ENCODE measurements around the gene SPSB1. TPM values are rescaled to one million over a fixed set of nuclear protein-coding genes. Genes with fewer than 3 reads are reported as not detected.

The SPSB1 gene
- total RNA-seq, 1 donor from 2014 or later = 8.9 TPM

DNA sequence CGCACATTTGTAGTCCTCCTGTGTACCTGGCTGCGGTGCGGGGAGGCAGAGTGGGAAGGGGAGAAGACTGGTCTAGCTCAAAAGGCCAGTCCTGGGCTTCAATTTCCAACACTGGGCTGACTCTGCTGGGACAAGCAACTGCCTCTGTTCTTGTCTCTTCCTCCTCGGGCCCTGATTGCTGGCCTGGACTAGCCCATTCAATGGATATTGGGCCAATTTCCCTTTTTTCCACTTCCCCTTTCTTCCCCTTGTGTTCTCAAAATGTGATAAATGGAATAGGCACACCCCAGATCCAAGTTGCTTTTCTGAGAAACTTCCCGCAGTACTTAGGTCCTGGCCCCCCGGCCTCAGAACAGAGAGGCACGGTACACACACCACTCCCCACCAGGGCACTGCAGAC lies 48.2 kb downstream of the SPSB1 start:
- Mint-ChIP-seq H3K4me3 (no peak overlapping the region), H3K9me3 (no peaks in the 10 kb centered on the region), H3K27ac (no peak overlapping the region), H3K36me3 (ENCODE audit: low read depth) (peaks cover 5% of the 10 kb centered on the region), H3K27me3 (ENCODE audit: insufficient read depth) (no peaks in the 10 kb centered on the region), H3K4me1 (ENCODE audit: low read depth) (no peaks in the 10 kb centered on the region)
- no peak for DNase-seq (ENCODE audit: low spot score)
- intact Hi-C loops (cut with micrococcal nuclease) = no loop called here

DNA sequence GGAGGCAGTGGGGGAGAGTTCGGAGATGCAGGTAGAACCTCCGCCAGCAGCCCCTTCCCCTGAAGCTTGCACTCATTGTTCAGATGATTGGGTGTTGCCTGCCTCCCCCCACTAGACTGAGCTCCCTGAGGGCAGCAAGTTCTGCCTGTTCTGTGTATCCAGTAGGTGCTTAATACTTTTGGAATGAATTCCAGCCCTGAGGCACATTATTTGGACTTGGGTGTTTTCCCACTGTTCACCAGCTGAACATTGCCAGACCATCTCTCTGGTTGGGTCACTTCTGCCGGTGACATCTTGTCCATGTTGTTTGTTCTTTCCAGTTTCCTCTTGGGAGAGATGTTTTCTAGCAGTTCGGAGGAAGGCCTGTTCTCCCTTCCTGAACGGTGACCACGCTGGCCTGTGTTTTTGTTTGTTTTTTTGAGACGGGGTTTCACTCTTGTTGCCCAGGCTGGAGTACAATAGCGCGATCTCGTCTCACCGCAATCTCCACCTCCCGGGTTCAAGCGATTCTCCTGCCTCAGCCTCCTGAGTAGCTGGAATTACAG lies 48.7 kb downstream of the SPSB1 start:
- peaks cover 5% of the 10 kb centered on the region for H3K36me3 Mint-ChIP-seq (ENCODE audit: low read depth)
- H3K9me3 Mint-ChIP-seq = no peaks in the 10 kb centered on the region
- H3K4me3 Mint-ChIP-seq = no peak overlapping the region
- H3K27me3 Mint-ChIP-seq (ENCODE audit: insufficient read depth) = no peaks in the 10 kb centered on the region
- no peaks in the 10 kb centered on the region for H3K4me1 Mint-ChIP-seq (ENCODE audit: low read depth)
- no peak overlapping the region for H3K27ac Mint-ChIP-seq
- no peak for DNase-seq (ENCODE audit: low spot score)
- intact Hi-C loops (cut with micrococcal nuclease) = no loop called here

DNA sequence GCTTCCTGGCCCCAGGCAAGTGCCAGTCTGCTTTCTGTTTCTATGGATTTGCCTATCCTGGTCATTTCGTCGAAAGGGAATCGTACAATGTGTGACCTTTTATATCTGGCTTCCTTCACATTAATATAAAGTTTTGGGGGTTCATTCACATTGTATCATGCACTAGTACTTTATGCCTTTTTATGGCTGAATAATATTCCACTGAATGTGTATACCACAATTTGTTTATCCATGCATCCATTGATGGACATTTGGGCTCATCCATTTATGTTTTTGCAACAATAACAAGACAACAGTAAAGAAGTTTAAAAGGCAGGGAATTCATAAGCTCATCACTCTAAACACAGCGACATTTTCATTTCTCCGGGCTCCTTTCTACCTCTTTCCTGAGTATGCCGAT lies 50.6 kb downstream of the SPSB1 start:
- H3K4me3 Mint-ChIP-seq = no peak overlapping the region
- intact Hi-C loops (cut with micrococcal nuclease) = no loop called here
- no peaks in the 10 kb centered on the region for H3K4me1 Mint-ChIP-seq (ENCODE audit: low read depth)
- H3K36me3 Mint-ChIP-seq (ENCODE audit: low read depth) = peaks cover 5% of the 10 kb centered on the region
- no peaks in the 10 kb centered on the region for H3K9me3 Mint-ChIP-seq
- DNase-seq (ENCODE audit: low spot score) = no peak
- no peaks in the 10 kb centered on the region for H3K27me3 Mint-ChIP-seq (ENCODE audit: insufficient read depth)
- no peak overlapping the region for H3K27ac Mint-ChIP-seq

DNA sequence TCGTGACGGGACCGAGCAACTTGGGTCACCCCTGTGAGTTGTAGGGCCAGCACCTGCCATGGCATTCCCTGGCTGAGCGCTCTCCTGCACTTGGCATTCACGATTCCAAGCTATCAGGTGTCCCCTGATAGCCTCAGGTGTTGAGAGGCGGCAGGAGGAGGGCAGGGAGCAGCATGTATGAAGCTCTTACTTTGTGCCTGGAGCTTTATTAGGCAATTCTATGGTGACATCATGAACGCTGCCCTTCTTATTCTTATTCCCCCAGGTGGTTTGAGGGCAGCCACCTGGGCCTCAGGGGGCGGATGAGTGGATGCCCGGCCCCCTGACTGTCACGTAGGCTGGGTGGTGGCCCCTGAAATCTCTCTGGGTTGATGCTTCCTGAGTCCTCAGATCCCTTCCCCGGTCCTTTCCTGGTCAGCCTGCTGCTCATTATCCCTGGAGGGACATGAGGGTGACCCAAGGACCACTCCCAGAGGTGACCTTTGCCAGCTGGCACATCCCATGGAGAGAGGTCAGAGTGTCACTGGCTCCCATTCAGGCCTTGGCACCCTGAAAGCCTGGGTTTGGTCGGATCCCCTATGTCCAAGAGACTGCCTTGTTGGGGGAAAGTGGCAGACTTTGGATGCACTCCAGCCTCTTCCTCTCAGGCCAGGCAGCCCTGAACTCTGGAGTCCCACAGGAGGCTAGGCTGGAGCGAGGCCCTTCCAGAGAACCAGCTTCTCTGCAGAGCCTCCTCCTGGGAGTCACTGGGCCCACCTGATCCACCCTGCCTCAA lies 51.9 kb downstream of the SPSB1 start:
- no peaks in the 10 kb centered on the region for H3K9me3 Mint-ChIP-seq
- no peaks in the 10 kb centered on the region for H3K4me1 Mint-ChIP-seq (ENCODE audit: low read depth)
- no peaks in the 10 kb centered on the region for H3K27me3 Mint-ChIP-seq (ENCODE audit: insufficient read depth)
- no peak overlapping the region for H3K4me3 Mint-ChIP-seq
- intact Hi-C loops (cut with micrococcal nuclease) = no loop called here
- peaks cover 7% of the 10 kb centered on the region for H3K36me3 Mint-ChIP-seq (ENCODE audit: low read depth)
- no peak overlapping the region for H3K27ac Mint-ChIP-seq
- no peak for DNase-seq (ENCODE audit: low spot score)

DNA sequence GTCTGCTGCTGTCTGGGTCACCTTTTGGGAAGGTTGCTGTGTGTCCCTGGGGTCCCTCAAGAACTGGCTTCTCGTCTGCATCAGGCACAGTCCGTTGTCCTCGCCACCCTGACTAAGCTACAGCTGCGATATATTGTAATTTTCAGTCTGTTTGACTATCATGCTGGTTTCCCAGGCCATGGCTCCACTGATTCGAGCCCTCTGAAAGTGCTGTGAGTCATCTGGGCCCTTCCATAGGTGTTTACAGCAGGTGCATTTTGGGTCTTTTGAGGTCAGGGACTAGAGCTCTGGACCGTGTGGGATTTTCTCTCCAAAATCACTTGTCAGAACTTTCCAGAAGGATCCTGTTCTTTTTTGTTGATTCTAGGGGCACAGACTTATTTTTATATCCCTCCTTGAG lies 52.8 kb downstream of the SPSB1 start:
- Mint-ChIP-seq H3K27ac (no peak overlapping the region), H3K4me1 (ENCODE audit: low read depth) (no peaks in the 10 kb centered on the region), H3K36me3 (ENCODE audit: low read depth) (peaks cover 9% of the 10 kb centered on the region), H3K9me3 (no peaks in the 10 kb centered on the region), H3K27me3 (ENCODE audit: insufficient read depth) (no peaks in the 10 kb centered on the region), H3K4me3 (no peak overlapping the region)
- intact Hi-C loops (cut with micrococcal nuclease) = no loop called here
- DNase-seq (ENCODE audit: low spot score) = no peak

DNA sequence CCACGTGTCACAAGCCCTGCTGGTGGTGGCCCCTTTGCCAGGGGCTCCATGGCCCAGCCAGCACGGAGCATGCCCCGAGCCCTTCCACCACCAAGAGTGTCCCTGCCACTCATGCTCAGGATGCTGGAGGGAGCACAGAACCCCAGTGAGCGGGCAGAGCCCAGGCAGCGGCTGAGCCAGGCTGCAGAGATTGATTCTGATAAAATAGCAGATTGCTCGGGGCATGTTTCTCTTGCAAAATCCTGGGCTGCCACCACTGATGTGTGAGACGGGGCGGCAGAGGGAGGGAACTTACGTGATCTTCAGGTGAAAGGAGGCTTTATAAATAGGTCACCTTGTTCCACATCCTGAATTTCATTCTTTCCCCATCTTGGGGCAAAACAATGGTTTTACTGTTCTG lies 53.2 kb downstream of the SPSB1 start:
- Mint-ChIP-seq H3K9me3 (no peaks in the 10 kb centered on the region), H3K36me3 (ENCODE audit: low read depth) (peaks cover 9% of the 10 kb centered on the region), H3K4me1 (ENCODE audit: low read depth) (peaks cover under 1% of the 10 kb centered on the region), H3K4me3 (no peak overlapping the region), H3K27ac (no peak overlapping the region), H3K27me3 (ENCODE audit: insufficient read depth) (no peaks in the 10 kb centered on the region)
- intact Hi-C loops (cut with micrococcal nuclease) = no loop called here
- DNase-seq (ENCODE audit: low spot score) = no peak

DNA sequence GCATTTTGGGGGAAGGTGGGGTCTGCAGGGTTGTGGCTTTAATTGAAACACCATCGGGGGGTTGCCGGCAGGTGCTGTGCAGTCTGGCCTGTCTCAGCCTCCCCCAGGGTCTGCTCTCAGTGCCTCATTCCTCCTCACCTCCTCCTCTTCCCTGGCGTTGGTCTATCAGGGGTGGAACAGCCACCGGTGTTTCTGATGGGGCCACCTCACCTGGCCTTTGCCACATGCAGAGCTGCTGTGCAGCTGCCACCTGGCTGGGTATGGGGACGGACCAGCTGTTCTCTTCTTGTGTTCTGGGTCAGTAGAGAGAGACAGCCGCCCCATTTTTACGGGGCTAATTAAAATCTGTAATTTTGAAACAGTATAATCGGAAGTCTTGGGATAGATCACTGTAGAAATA lies 53.9 kb downstream of the SPSB1 start:
- H3K9me3 Mint-ChIP-seq = no peaks in the 10 kb centered on the region
- DNase-seq (ENCODE audit: low spot score) = no peak
- H3K36me3 Mint-ChIP-seq (ENCODE audit: low read depth) = peaks cover 9% of the 10 kb centered on the region
- intact Hi-C loops (cut with micrococcal nuclease) = no loop called here
- peaks cover 7% of the 10 kb centered on the region for H3K4me1 Mint-ChIP-seq (ENCODE audit: low read depth)
- no peak overlapping the region for H3K27ac Mint-ChIP-seq
- H3K27me3 Mint-ChIP-seq (ENCODE audit: insufficient read depth) = no peaks in the 10 kb centered on the region
- no peak overlapping the region for H3K4me3 Mint-ChIP-seq

DNA sequence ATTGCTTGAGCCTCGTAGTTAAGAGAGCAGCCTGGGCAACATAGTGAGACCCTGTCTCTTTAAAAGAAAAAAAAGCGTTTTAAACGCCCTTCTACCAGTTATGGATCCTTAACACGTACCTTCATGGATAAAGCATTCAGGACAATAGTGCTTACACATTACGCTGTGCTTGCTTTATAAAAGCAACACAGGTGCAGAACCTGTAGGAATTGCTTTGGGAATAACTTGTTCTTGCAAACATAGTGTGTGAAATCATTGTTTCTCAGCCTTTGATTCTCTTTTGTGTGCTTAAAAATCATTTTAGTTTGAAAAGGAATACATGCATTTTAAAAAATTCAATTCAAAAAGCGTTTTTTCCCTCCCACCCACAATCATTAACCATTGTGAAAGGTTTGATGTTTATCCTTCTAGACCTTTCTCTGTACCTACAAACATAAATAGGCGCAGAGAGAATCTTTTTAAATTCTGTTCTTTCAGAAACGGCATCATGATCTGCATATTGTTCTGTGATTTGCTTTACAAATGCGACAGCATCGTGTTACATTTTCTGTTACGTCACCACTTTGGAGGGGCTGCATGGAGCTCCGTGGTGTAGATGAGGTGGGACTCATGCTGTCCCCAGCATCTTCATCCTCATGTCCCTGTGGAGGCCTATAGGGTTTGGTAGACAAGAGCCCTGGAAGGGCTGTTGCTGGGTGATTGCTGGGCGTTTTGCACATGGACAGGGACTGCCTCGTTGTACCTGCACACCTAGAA lies 54.6 kb downstream of the SPSB1 start:
- intact Hi-C loops (cut with micrococcal nuclease) = no loop called here
- Mint-ChIP-seq H3K27me3 (ENCODE audit: insufficient read depth) (no peaks in the 10 kb centered on the region), H3K4me3 (no peak overlapping the region), H3K4me1 (ENCODE audit: low read depth) (peaks cover 7% of the 10 kb centered on the region), H3K9me3 (no peaks in the 10 kb centered on the region), H3K27ac (no peak overlapping the region), H3K36me3 (ENCODE audit: low read depth) (peaks cover 9% of the 10 kb centered on the region)
- no peak for DNase-seq (ENCODE audit: low spot score)

DNA sequence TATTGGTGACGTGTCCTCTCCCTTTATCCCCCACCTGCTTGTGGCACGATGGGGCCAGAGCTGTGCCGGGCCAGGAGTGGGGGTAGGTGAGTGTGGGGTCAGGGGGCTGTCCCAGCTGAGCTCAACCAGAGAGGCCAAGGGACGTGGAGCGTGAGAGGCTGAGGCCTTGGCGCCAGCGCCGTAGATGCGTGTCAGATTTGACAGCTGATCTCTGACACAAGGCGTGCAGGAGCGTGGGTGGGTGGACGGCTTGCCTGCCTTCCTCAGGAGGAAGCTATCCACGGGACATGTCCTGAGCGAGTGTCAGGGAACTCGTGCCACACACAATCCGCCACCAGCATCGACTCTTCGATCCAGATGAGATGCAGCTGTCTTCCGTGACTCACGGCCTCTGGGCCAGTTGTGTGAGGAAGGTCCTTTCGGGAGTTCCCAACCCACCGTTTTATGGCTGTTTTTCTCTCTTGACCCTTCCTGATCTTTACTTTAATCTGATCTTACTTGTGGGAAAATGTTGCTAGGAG lies 56.7 kb downstream of the SPSB1 start:
- intact Hi-C loops (cut with micrococcal nuclease) = no loop called here
- no peak overlapping the region for H3K4me3 Mint-ChIP-seq
- H3K27me3 Mint-ChIP-seq (ENCODE audit: insufficient read depth) = no peaks in the 10 kb centered on the region
- no peaks in the 10 kb centered on the region for H3K9me3 Mint-ChIP-seq
- H3K27ac Mint-ChIP-seq = no peak overlapping the region
- peaks cover 3% of the 10 kb centered on the region for H3K36me3 Mint-ChIP-seq (ENCODE audit: low read depth)
- no peak for DNase-seq (ENCODE audit: low spot score)
- peaks cover 7% of the 10 kb centered on the region for H3K4me1 Mint-ChIP-seq (ENCODE audit: low read depth)

DNA sequence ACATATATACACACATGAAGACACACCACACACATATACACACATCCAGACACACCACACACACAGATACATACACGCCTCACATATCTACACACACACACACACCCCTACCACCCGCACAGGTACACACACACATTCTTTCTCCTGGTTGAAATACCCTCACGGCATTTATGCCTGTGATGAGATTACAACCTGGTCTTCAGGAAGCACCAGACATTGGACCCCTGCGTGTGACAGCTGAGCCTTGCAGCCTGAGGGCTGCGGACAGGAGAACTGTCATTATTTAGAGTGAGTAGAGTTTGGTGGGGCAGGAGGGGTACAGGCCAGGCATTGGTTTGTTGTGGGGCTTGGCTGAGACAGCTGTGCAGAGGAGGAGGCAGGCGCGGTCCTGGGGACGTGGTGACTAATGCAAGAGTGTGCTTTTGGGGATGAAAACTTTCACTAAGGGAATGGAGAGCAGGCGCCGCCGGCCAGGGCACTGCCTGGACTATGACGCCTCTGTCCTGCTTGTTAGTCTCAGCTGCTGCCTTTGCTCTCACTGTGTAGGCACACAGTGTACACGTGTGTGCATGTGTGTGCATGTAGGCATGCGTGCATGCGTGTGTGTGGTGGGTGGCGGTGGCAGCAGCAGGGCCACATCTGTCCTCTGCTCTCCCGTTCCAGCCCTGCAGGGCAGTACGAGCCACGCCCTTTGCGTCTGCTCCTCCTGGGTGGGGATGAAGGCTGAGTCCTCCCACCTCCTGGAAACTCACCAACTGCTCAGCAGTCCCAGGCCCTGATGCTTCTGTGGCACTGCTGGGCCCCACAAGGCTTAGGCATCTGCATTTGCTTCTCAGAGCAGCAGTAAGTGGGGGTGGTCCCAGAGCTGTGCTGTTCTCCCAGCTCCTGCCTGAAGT lies 57.6 kb downstream of the SPSB1 start:
- Mint-ChIP-seq H3K4me1 (ENCODE audit: low read depth) (peaks cover 7% of the 10 kb centered on the region), H3K9me3 (no peaks in the 10 kb centered on the region), H3K4me3 (no peak overlapping the region), H3K36me3 (ENCODE audit: low read depth) (peaks cover 3% of the 10 kb centered on the region), H3K27ac (no peak overlapping the region), H3K27me3 (ENCODE audit: insufficient read depth) (no peaks in the 10 kb centered on the region)
- intact Hi-C loops (cut with micrococcal nuclease) = no loop called here
- DNase-seq (ENCODE audit: low spot score) = no peak

DNA sequence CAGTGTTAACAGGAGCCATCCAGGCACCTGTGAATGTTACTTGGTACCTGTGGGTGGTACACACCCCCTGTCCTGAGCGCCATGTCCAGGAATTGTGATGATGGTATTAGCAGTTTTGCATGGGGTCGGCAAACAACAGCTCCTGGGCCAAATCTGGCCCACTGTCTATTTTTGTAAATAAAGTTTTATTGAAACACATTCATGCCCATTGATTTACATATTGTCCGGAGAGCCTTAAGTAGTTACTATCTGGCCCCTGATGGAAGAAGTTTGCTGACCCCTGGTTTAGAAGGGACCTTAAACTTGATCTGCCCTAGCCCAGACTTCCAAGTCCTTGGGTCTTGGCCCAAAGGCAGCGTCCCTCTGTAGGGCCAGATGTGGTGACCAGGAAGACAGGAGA lies 58.3 kb downstream of the SPSB1 start:
- peaks cover 7% of the 10 kb centered on the region for H3K4me1 Mint-ChIP-seq (ENCODE audit: low read depth)
- DNase-seq (ENCODE audit: low spot score) = no peak
- H3K27ac Mint-ChIP-seq = no peak overlapping the region
- H3K9me3 Mint-ChIP-seq = no peaks in the 10 kb centered on the region
- H3K27me3 Mint-ChIP-seq (ENCODE audit: insufficient read depth) = no peaks in the 10 kb centered on the region
- peaks cover 8% of the 10 kb centered on the region for H3K36me3 Mint-ChIP-seq (ENCODE audit: low read depth)
- intact Hi-C loops (cut with micrococcal nuclease) = no loop called here
- no peak overlapping the region for H3K4me3 Mint-ChIP-seq

DNA sequence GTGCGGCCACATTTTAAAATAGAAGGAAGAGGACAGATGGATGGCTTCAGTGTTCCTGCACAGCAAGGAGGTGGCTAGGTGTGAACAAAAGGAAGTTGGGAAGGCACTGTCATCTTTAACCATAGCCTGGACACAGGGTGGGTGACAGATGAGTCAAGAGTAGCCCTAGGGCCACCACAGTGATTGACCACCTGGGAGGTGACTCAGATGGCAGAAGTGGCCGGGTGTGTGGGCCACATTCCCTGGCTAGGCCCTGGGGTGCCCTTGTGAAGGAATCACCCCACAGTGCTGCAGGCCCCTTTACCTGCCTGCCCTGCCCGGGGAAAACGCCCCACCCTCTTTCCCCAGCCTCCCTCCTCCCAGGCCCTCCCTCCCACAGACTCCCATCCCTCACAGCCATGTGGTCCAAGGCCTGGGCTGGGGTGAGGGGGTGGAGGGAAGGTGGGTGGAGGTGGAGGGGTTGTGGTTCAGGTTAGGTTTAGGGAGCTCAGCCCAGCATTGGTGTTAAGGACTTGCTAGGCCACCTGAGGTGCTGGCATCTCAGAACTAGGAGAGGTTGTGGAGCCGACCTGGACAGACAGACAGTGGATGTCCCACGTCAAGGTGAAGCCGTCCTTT lies 59.1 kb downstream of the SPSB1 start:
- Mint-ChIP-seq H3K9me3 (no peaks in the 10 kb centered on the region), H3K4me3 (no peak overlapping the region), H3K27me3 (ENCODE audit: insufficient read depth) (no peaks in the 10 kb centered on the region), H3K4me1 (ENCODE audit: low read depth) (peaks cover 7% of the 10 kb centered on the region), H3K27ac (peak overlapping the region; percentile 61), H3K36me3 (ENCODE audit: low read depth) (peaks cover 11% of the 10 kb centered on the region)
- no peak for DNase-seq (ENCODE audit: low spot score)
- intact Hi-C loops (cut with micrococcal nuclease) = no loop called here

All from activated T-helper 1 cell treated with anti-CD3 and anti-CD28 coated beads, Interleukin-12 subunit alpha, Interleukin-12 subunit beta, Interleukin-2, Interleukin-4 antibody, amounts not matched to agents 30 ng/mL and 10 ng/mL and 1 ng/mL, durations not matched to agents 14 hours and 24 hours and 36 hours (primary cell).